Adrenal gland (tissue), 12 donors: ENCODE measurements around the gene RFESD. TPM values are rescaled to one million over a fixed set of nuclear protein-coding genes. Genes with fewer than 3 reads are reported as not detected.

Experiments used
- DNase-seq, 7 donors: peaks; one replicate each; pipeline ENCODE4 v3.0.0-alpha.2; 2019 to 2020
- H3K27ac ChIP-seq, 5 donors: fragments of 200-600 bp; sonication (generic) in 4 of 5; 1 replicate in 3 of 5; 2 replicates in 2 of 5; pipeline versions ENCODE4 v1.5.1 to v1.8.0; 2016 to 2020; ENCODE audit warnings: mild to moderate bottlenecking in 1 of 5
- H3K27me3 ChIP-seq: fragments of 200-600 bp; 2 replicates; pipeline ENCODE4 v1.8.0; 2021
- H3K36me3 ChIP-seq, 2 donors: fragments of 200-600 bp; replicated peaks in 1 of 2; 1 replicate in 1 of 2; 2 replicates in 1 of 2; pipeline versions ENCODE4 v1.5.1 to v1.8.0; 2018 to 2022
- H3K4me1 ChIP-seq, 2 donors: fragments of 200-600 bp; replicated peaks in 1 of 2; 1 replicate in 1 of 2; 2 replicates in 1 of 2; pipeline versions ENCODE4 v1.5.1 to v1.8.0; 2018 to 2021
- H3K4me3 ChIP-seq, 4 donors: fragments of 200-600 bp; sonication (generic) in 3 of 4; one replicate each; pipeline ENCODE4 v1.5.1; 2016 to 2018
- H3K9me3 ChIP-seq, 3 donors: fragments of 200-600 bp; sonication (generic) in 1 of 3; replicated peaks in 1 of 3; 1 replicate in 2 of 3; 2 replicates in 1 of 3; pipeline versions ENCODE4 v1.5.1 to v1.8.0; 2016 to 2021
- POLR2A ChIP-seq, 2 donors: fragments of 450-650 bp; IDR thresholded peaks; one replicate each; pipeline ENCODE4 v1.6.1; 2017; ENCODE audit warnings: antibody characterized with exemption in 2 of 2, mild to moderate bottlenecking in 2 of 2, moderate library complexity in 1 of 2
- WGBS, 4 donors: extraction: QIAGEN DNeasy Blood & Tissue Kit in 2 of 4; methylation state at CpG; one replicate each; pipeline versions ENCODE4 v1.1.5 to v1.1.7; 2013 to 2017; 5-methylcytosine and 5-hydroxymethylcytosine counted together
- intact Hi-C, 2 donors: fragments of 100-400 bp; cut with DNase I; formaldehyde crosslinking; loops; one replicate each; pipeline versions ENCODE4 v1.14.1 to v1.15.0; 2022 to 2023
- polyA plus RNA-seq, 3 donors: library from polyadenylated mRNA; stranded (reverse); fragments of 200-250 nt in 2 of 3; fragments of 350-450 nt in 1 of 3; fragmentation: Illumina TruSeq in 1 of 3; extraction: RNeasy Lipid Tissue Mini Kit (QIAGEN cat#74804) in 1 of 3; gene quantifications; one replicate each; pipeline ENCODE4 v1.2.3, GENCODE V29; 2013 to 2014
- total RNA-seq, 9 donors: library from RNA; depleted of rRNA in 4 of 9; stranded (reverse); fragments of >200 nt in 4 of 9; fragments of 120-200 nt in 1 of 9; fragmentation: NEBNext Ultra II Directional in 1 of 9; extraction: Animal tissue kit (Norgen Biotek cat#: 25700) in 1 of 9; gene quantifications; one replicate each; pipeline versions ENCODE4 v1.1.0 to v1.2.4, GENCODE V29; 2013 to 2023
- TF ChIP-seq, protein P1 (sequence below), 6 experiments: fragments of 450-650 bp in 4 of 6; fragments of 200-600 bp in 2 of 6; sonication (generic) in 1 of 6; IDR thresholded peaks; 1 replicate in 5 of 6; 2 replicates in 1 of 6; pipeline versions ENCODE4 v1.5.1 to v1.8.0; 2016 to 2021; ENCODE audit warnings: antibody characterized with exemption in 6 of 6, mild to moderate bottlenecking in 2 of 6, moderate library complexity in 1 of 6
- donor health status: healthy with polysubstance abuse.
- donor health status: Bipolar disorder and iron deficiency.
- donor health status: DM: yes; HTN: yes; CAD: no.
- donor health status: DM: no; HTN: no; CAD: no.
- donor health status: DM: no; HTN: no; CAD: no.
- donor health status: DM: yes; HTN: yes; CAD: no.

The RFESD gene
- total and polyA plus RNA-seq, 12 donors = 0.43 to 6.8 (median 2.6) TPM

DNA sequence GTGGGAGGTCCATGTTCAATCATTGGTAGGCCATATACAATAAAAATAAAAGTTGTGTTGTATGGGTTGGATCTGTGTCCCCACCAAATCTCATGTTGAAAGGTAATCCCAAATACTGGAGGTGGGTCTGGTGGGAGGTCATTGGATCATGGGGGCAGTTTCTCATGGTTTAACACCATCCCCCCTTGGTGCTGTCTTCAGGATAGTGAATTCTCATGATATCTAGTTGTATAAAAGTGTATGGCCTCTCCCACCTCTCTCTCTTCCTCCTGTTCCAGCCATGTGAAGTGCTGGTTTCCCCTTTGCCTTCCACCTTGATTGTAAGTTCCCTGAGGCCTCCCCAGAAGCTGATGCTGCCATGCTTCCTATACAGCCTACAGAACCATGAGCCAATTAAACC is 21.1 kb downstream of the RFESD start:
- no peaks in the 10 kb centered on the region for H3K9me3 ChIP-seq

DNA sequence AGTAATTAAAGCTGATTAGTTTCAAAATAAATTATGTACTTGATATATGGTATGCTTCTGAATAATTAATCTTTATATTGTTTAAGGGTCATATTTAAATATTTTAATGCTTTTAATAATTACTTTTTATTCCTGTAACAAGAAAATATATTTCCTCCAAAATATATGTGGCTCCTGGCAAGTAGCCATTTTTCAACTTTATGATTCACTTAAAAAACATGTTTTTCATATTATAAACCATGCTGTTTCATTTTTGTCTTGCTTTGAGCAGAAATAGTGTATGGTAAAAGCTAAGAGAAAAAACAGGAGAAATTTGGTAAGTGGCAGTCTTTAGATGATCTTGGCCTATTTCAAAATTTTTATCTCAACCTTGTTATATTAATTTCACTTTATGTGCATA is 21.6 kb downstream of the RFESD start:
- Histone ChIP-seq H3K4me3 (no peak overlapping the region), H3K27ac (no peak overlapping the region), H3K9me3 (no peaks in the 10 kb centered on the region), H3K4me1 (peaks cover 5 to 29% of the 10 kb centered on the region in 2 donors), H3K36me3 (no peaks in the 10 kb centered on the region), H3K27me3 (no peaks in the 10 kb centered on the region)
- intact Hi-C loops = loop anchor here in 1 of 2 donors (10.0 kb wide), 2 partner anchors 97 to 167 kb away; no protein-coding TSS in a partner anchor
- no peak for DNase-seq
- TF ChIP-seq, protein P1, sequence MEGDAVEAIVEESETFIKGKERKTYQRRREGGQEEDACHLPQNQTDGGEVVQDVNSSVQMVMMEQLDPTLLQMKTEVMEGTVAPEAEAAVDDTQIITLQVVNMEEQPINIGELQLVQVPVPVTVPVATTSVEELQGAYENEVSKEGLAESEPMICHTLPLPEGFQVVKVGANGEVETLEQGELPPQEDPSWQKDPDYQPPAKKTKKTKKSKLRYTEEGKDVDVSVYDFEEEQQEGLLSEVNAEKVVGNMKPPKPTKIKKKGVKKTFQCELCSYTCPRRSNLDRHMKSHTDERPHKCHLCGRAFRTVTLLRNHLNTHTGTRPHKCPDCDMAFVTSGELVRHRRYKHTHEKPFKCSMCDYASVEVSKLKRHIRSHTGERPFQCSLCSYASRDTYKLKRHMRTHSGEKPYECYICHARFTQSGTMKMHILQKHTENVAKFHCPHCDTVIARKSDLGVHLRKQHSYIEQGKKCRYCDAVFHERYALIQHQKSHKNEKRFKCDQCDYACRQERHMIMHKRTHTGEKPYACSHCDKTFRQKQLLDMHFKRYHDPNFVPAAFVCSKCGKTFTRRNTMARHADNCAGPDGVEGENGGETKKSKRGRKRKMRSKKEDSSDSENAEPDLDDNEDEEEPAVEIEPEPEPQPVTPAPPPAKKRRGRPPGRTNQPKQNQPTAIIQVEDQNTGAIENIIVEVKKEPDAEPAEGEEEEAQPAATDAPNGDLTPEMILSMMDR (IDR thresholded peaks at IDR 0.05) = no peak
- TF ChIP-seq POLR2A (IDR thresholded peaks at IDR 0.05) = no peak

More for the DNA sequence above, 21.1 kb downstream of the RFESD start:
- no peaks in the 10 kb centered on the region for H3K36me3 ChIP-seq
- DNase-seq = no peak
- intact Hi-C loops = loop anchor here in 1 of 2 donors (10.0 kb wide), 2 partner anchors 97 to 167 kb away; no protein-coding TSS in a partner anchor
- H3K27ac ChIP-seq = no peak overlapping the region
- H3K27me3 ChIP-seq = no peaks in the 10 kb centered on the region
- H3K4me3 ChIP-seq = no peak overlapping the region
- peaks cover 5 to 28% of the 10 kb centered on the region in 2 donors for H3K4me1 ChIP-seq
- no peak for TF ChIP-seq POLR2A (IDR thresholded peaks at IDR 0.05)
- TF ChIP-seq, protein P1 (IDR thresholded peaks at IDR 0.05) = no peak

DNA sequence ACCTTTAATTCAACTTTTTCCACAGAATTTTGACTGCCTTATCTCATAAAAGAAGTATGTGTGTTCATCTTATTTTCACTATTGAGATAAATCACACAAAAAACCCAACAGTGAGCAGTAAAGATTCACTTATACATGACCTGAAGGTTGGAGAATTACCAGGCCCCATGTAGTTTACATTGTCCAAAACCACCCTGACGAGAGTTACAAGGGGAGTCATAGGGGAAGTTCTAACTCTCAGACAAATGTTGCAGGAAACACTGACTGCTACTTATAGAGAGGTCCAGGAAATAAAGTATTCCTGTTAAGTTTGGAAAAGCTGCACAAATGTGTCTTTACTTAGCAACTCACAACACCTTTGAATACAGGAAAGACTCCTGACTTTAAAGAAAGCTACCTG is 22.2 kb downstream of the RFESD start:
- Histone ChIP-seq H3K9me3 (no peaks in the 10 kb centered on the region), H3K27me3 (no peaks in the 10 kb centered on the region), H3K4me1 (peaks cover 5 to 29% of the 10 kb centered on the region in 2 donors), H3K36me3 (no peaks in the 10 kb centered on the region), H3K27ac (peak overlapping the region in 2 of 5 donors; percentile 69 to 82), H3K4me3 (no peak overlapping the region)
- no peak for DNase-seq
- intact Hi-C loops = loop anchor here in 1 of 2 donors (10.0 kb wide), 2 partner anchors 96 to 166 kb away; no protein-coding TSS in a partner anchor
- TF ChIP-seq, protein P1 (IDR thresholded peaks at IDR 0.05) = no peak
- no peak for TF ChIP-seq POLR2A (IDR thresholded peaks at IDR 0.05)
- WGBS, 4 donors = 59 to 79% (median 75%) methylated on average over 1 of the region's 1 CpG

DNA sequence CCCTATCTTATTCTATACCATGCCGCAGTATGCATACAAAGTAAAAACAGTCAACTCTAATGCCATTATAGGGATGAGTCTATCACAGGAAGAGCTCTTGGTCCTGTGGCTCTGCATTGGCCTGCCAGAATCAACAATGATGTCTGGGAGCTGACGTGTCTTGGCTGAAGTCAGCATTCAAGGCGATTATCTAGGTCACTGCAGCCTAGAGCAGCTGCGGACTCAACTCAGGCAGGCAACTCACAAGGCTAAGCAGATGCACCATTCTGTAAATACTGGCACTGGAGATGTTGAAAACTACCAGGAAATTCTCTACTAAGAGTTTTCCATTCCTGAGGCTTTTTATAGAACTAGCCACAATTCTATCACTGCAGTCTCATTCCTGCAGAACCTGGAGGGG is 23.0 kb downstream of the RFESD start:
- peak in 1 of 2 donors; percentile 48 for TF ChIP-seq POLR2A (IDR thresholded peaks at IDR 0.05)
- TF ChIP-seq, protein P1 (IDR thresholded peaks at IDR 0.05) = no peak
- H3K9me3 ChIP-seq = no peaks in the 10 kb centered on the region
- H3K4me1 ChIP-seq = peaks cover 5 to 23% of the 10 kb centered on the region in 2 donors
- peak; percentile 76 to 96 (median 89) for DNase-seq
- H3K36me3 ChIP-seq = no peaks in the 10 kb centered on the region
- H3K4me3 ChIP-seq = no peak overlapping the region
- no peaks in the 10 kb centered on the region for H3K27me3 ChIP-seq
- H3K27ac ChIP-seq = peak overlapping the region; percentile 8 to 82 (median 69)
- intact Hi-C loops = loop anchor here in 1 of 2 donors (10.0 kb wide), 2 partner anchors 95 to 165 kb away; no protein-coding TSS in a partner anchor
- 17 to 37% (median 36%) methylated on average over 4 of the region's 4 CpGs for WGBS, 4 donors
